Measurements from ENCODE around the gene RIPPLY3.

The RIPPLY3 gene

DNA sequence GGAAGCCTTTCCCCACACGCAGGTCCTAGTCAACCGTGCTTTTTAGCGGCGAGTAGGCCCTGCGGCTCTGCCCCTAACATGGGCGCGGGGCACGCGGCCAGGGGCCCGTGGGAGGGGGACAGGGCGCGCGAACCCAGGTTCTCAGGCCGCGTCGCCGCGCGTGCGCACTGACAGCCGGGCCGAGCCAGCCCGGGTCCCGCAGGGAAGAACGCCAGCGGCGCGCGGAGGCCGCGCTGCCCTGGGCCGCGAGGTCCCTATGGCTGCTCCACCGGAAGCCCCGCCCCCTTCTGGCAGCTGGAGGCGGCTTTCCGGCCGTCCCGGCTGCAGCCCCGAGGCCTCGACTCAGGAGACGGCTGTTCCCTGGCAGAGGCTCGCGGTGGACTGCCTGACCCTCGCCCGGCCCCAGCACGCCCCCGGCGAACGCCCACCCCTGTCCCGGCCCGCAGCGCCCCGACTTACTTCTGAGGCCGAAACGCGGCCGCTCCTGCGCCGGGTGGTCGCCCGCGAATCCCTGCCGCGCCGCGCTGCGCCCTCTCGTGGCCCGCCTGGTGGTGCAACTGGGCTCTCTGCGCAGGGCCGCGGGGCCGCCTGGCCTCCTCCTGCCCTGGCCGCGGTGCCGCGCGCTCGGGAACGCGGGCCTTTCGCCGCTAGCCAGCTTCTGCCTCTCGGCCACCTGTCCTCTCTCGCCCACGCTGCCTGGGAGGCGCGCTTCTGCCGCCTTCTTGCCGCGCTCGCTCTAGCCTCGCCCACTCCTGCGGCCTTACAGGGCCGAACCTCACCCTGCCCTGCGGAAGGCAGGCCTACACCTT is 16.6 kb upstream of the RIPPLY3 start:
- peak overlapping the region; percentile 65 for H3K4me2 ChIP-seq (ENCODE audit: low read length)
- H3K9me3 ChIP-seq (ENCODE audit: low read length): no peaks in the 10 kb centered on the region
- no peaks in the 10 kb centered on the region for H4K20me1 ChIP-seq (ENCODE audit: insufficient read depth, low read length)
- H3K9me2 ChIP-seq (ENCODE audit: low read depth, low read length): no peaks in the 10 kb centered on the region
- H3K4me3 ChIP-seq (ENCODE audit: low read depth, low read length, poor library complexity, severe bottlenecking): peak overlapping the region; percentile 62
- H3K27me3 ChIP-seq (ENCODE audit: insufficient read depth, low read length): no peaks in the 10 kb centered on the region; the same call in 1 of the 2 replicates
- H2AFZ ChIP-seq (ENCODE audit: low read length): peak overlapping the region; percentile 34; the same call in 1 of the 2 replicates
- H3K27ac ChIP-seq (ENCODE audit: low read depth, low read length, poor library complexity, severe bottlenecking): no peak overlapping the region
- H3K79me2 ChIP-seq (ENCODE audit: insufficient read depth, low read length): no peaks in the 10 kb centered on the region
- H3F3A ChIP-seq (ENCODE audit: insufficient read depth, low read length): no peaks in the 10 kb centered on the region
- H3K36me3 ChIP-seq (ENCODE audit: insufficient read depth, low read length): no peaks in the 10 kb centered on the region; the same call in 1 of the 2 replicates
- peak overlapping the region; percentile 65 for H3K9ac ChIP-seq (ENCODE audit: low read length)
- peaks cover 5% of the 10 kb centered on the region for H3K4me1 ChIP-seq (ENCODE audit: insufficient read depth, low read length, severe bottlenecking)
- TF ChIP-seq, protein P1, sequence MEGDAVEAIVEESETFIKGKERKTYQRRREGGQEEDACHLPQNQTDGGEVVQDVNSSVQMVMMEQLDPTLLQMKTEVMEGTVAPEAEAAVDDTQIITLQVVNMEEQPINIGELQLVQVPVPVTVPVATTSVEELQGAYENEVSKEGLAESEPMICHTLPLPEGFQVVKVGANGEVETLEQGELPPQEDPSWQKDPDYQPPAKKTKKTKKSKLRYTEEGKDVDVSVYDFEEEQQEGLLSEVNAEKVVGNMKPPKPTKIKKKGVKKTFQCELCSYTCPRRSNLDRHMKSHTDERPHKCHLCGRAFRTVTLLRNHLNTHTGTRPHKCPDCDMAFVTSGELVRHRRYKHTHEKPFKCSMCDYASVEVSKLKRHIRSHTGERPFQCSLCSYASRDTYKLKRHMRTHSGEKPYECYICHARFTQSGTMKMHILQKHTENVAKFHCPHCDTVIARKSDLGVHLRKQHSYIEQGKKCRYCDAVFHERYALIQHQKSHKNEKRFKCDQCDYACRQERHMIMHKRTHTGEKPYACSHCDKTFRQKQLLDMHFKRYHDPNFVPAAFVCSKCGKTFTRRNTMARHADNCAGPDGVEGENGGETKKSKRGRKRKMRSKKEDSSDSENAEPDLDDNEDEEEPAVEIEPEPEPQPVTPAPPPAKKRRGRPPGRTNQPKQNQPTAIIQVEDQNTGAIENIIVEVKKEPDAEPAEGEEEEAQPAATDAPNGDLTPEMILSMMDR (IDR thresholded peaks at IDR 0.05; ENCODE audit: low read length): peak; percentile 74
- TF ChIP-seq EZH2 (IDR thresholded peaks at IDR 0.05; ENCODE audit: borderline replicate concordance, low read length): no peak

DNA sequence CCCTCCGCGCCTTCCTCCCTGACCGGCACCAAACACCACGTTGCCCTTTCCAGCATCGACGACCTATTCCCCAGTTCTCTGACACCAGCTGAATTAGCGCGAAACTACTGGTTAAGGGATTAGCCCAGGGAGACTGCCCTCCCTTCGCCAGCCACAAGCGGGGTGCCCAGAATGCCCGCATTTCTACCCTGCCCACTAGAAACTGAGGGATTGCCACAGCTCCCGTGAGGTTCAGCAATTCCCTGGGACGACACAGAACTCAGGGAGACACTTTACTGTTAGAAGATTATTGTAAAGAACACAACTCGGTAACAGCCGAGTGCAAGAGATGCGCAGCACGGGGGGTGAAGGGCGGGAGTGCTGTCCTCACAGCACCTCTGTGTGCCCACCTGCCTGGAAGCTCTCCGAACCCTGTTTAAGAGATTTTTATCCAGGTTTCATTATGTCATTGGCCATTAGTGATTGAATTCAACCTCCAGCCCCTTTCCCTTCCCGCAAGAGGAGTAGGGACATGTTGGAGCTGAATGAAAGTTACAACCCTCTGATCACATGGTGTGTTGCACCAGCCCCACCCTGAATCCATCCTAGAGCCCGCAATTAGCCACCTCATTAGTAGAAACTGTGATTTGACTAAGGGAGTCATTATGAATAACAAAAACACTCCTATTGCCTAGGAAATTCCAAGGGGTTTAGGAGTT is 15.8 kb upstream of the RIPPLY3 start:
- Histone ChIP-seq H3K9ac (ENCODE audit: low read length) (peak overlapping the region; percentile 65; the same call in 1 of the 2 replicates), H3K27me3 (ENCODE audit: insufficient read depth, low read length) (no peaks in the 10 kb centered on the region; the same call in 1 of the 2 replicates), H3K27ac (ENCODE audit: low read depth, low read length, poor library complexity, severe bottlenecking) (no peak overlapping the region), H3K4me2 (ENCODE audit: low read length) (peak overlapping the region; percentile 65), H3K4me1 (ENCODE audit: insufficient read depth, low read length, severe bottlenecking) (peaks cover 5% of the 10 kb centered on the region), H3K79me2 (ENCODE audit: insufficient read depth, low read length) (no peaks in the 10 kb centered on the region), H3K9me2 (ENCODE audit: low read depth, low read length) (no peaks in the 10 kb centered on the region), H2AFZ (ENCODE audit: low read length) (no peak overlapping the region), H4K20me1 (ENCODE audit: insufficient read depth, low read length) (no peaks in the 10 kb centered on the region), H3K4me3 (ENCODE audit: low read depth, low read length, poor library complexity, severe bottlenecking) (peak overlapping the region; percentile 62), H3K9me3 (ENCODE audit: low read length) (no peaks in the 10 kb centered on the region), H3F3A (ENCODE audit: insufficient read depth, low read length) (no peaks in the 10 kb centered on the region), H3K36me3 (ENCODE audit: insufficient read depth, low read length) (no peaks in the 10 kb centered on the region; the same call in 1 of the 2 replicates)
- TF ChIP-seq EZH2 (IDR thresholded peaks at IDR 0.05; ENCODE audit: borderline replicate concordance, low read length): no peak
- TF ChIP-seq, protein P1 (IDR thresholded peaks at IDR 0.05; ENCODE audit: low read length): no peak

DNA sequence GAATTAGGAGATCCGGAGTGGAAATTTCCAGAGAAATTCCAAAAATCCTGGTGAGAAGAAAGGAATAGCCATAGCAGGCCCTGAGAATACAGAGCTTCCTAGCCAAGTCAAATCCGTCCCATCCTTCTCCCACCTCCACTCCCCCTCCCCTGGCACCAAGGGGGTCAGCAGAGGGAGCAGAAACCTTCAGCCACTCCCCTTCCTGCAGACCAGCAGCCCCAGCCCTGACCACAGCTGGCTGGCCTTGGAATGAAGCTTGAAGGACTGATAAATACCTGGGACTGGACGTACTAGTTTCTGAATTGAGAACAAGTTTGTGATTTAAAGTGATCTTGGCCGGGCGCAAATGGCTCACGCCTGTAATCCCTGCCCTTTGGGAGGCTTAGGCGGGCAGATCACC is 13.8 kb upstream of the RIPPLY3 start:
- Histone ChIP-seq H3K79me2 (ENCODE audit: insufficient read depth, low read length) (no peaks in the 10 kb centered on the region), H3K9me3 (ENCODE audit: low read length) (no peaks in the 10 kb centered on the region), H2AFZ (ENCODE audit: low read length) (no peak overlapping the region), H3K4me3 (ENCODE audit: low read depth, low read length, poor library complexity, severe bottlenecking) (no peak overlapping the region), H3K27me3 (ENCODE audit: insufficient read depth, low read length) (no peaks in the 10 kb centered on the region; the same call in 1 of the 2 replicates), H3K36me3 (ENCODE audit: insufficient read depth, low read length) (no peaks in the 10 kb centered on the region), H3K27ac (ENCODE audit: low read depth, low read length, poor library complexity, severe bottlenecking) (no peak overlapping the region), H3F3A (ENCODE audit: insufficient read depth, low read length) (no peaks in the 10 kb centered on the region), H3K4me1 (ENCODE audit: insufficient read depth, low read length, severe bottlenecking) (peaks cover 5% of the 10 kb centered on the region), H3K9ac (ENCODE audit: low read length) (no peak overlapping the region), H4K20me1 (ENCODE audit: insufficient read depth, low read length) (no peaks in the 10 kb centered on the region), H3K9me2 (ENCODE audit: low read depth, low read length) (no peaks in the 10 kb centered on the region), H3K4me2 (ENCODE audit: low read length) (no peak overlapping the region)
- TF ChIP-seq, protein P1 (IDR thresholded peaks at IDR 0.05; ENCODE audit: low read length): no peak
- TF ChIP-seq EZH2 (IDR thresholded peaks at IDR 0.05; ENCODE audit: borderline replicate concordance, low read length): no peak
